Smooth muscle cell (in vitro differentiated cells): ENCODE measurements around the gene NOMO2. TPM values are rescaled to one million over a fixed set of nuclear protein-coding genes. Genes with fewer than 3 reads are reported as not detected.
A peak's percentile ranks its signal among the peaks of the same experiment; 100 is the strongest.
"Not testable (repeated sequence)": the region's sequence is repeated elsewhere in the genome, so short reads cannot be mapped to it uniquely, and the experiment has no call there.

ENCODE experiments used
- DNase-seq: peaks from one replicate; lab custom pipeline; 2025; ENCODE audit not compliant: unreplicated experiment; lab: John Stamatoyannopoulos, UW
- H2AFZ ChIP-seq: fragments of 200-600 bp; sonication (generic); 2 replicates; pipeline ENCODE4 v1.6.0; 2016; ENCODE audit warnings: antibody characterized with exemption, low read depth, mild to moderate bottlenecking
- H3F3A ChIP-seq: fragments of 200-600 bp; sonication (generic); 2 replicates; pipeline ENCODE4 v1.6.0; 2017; ENCODE audit warnings: antibody characterized with exemption, low read depth
- H3K27ac ChIP-seq: fragments of 200-600 bp; sonication (generic); 2 replicates; pipeline ENCODE4 v1.5.1; 2016; ENCODE audit warnings: low read depth, mild to moderate bottlenecking
- H3K27me3 ChIP-seq: fragments of 200-600 bp; sonication (generic); 2 replicates; pipeline ENCODE4 v1.6.1; 2016; ENCODE audit warnings: low read depth, mild to moderate bottlenecking
- H3K36me3 ChIP-seq: fragments of 200-600 bp; sonication (generic); 2 replicates; pipeline ENCODE4 v1.5.1; 2016; ENCODE audit warnings: low read depth
- H3K4me1 ChIP-seq: fragments of 200-600 bp; sonication (generic); 2 replicates; pipeline ENCODE4 v1.5.1; 2016; ENCODE audit warnings: low read depth
- H3K4me2 ChIP-seq: fragments of 200-600 bp; sonication (generic); 2 replicates; pipeline ENCODE4 v1.6.0; 2016; ENCODE audit warnings: mild to moderate bottlenecking
- H3K4me3 ChIP-seq: fragments of 200-600 bp; sonication (generic); 2 replicates; pipeline ENCODE4 v1.5.1; 2016; ENCODE audit warnings: mild to moderate bottlenecking
- H3K79me2 ChIP-seq: fragments of 200-600 bp; sonication (generic); 2 replicates; pipeline ENCODE4 v1.6.0; 2016; ENCODE audit warnings: low read depth, mild to moderate bottlenecking
- H3K9ac ChIP-seq: fragments of 200-600 bp; sonication (generic); 2 replicates; pipeline ENCODE4 v1.6.0; 2016; ENCODE audit warnings: low read depth
- H3K9me3 ChIP-seq: fragments of 200-600 bp; sonication (generic); replicated peaks from 2 replicates; pipeline ENCODE4 v1.5.1; 2016; ENCODE audit warnings: low read depth
- H4K20me1 ChIP-seq: fragments of 200-600 bp; sonication (generic); 2 replicates; pipeline ENCODE4 v1.6.0; 2016; ENCODE audit warnings: low read depth
- WGBS: methylation state at CpG from one replicate; pipeline ENCODE4 v1.1.7; 2016; ENCODE audit warnings: low lambda C conversion rate; 5-methylcytosine and 5-hydroxymethylcytosine counted together
- polyA plus RNA-seq: library from polyadenylated mRNA; unstranded; fragments of >200 nt; fragmentation: Nextera tagmentation; extraction: Ambion mirVana; gene quantifications from 2 replicates; pipeline ENCODE4 v1.2.1, GENCODE V29; 2016
- total RNA-seq: library from RNA; depleted of rRNA; stranded (reverse); fragments of >200 nt; gene quantifications from 2 replicates; pipeline ENCODE4 v1.2.3, GENCODE V29; 2014

Gene NOMO2
- total and polyA plus RNA-seq, 2 experiments from 2014 or later = 87.1 to 125 TPM

DNA sequence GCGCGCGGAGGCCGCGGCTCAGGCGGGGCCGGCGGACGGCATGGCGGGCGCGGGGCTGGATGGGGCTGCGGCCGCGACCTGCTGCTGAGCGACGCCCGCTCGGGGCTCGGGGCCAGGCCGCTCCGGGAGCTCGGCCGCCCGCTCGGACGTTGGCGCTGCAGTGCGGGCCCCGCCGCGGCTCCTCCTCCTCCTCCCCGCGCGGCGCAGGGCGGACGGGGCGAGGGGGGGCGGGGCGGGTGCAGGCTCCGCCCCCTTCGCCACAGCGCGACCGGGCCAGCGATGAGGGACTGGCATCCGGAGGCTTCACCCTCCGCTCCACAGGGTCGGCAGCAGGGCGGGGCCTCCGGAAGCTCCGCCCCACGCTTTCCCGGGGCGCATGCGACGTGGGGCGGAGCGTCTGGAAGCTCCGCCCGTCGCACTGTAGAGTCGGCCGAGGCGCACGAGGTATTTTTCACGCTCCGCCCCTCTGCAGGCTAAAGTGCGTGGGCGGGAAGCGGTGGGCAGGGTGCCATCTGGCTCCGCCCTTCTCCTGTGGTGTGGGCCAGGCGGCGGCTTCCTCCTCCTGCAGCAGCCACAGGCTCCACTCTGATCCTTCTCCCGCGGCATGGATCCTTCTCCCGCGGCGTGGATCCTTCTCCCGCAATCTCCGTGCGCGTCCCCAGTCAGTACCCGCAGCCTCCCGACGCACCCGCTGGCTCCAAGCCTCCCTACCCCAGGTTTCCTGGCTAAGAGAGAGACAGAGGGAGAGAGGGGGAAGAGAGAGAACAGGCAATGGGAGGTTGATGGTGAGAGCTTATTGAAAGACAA is 159.8 kb downstream of the NOMO2 start:
- H3K4me3 ChIP-seq, H3K36me3 ChIP-seq, H3K79me2 ChIP-seq, H3K9ac ChIP-seq, H3F3A ChIP-seq, H3K9me3 ChIP-seq, DNase-seq, H3K27ac ChIP-seq, H3K4me2 ChIP-seq, H3K4me1 ChIP-seq, H2AFZ ChIP-seq, H3K27me3 ChIP-seq, H4K20me1 ChIP-seq: not testable (repeated sequence)
- no CpG with 5 or more reads among the region's 88 CpGs for WGBS

DNA sequence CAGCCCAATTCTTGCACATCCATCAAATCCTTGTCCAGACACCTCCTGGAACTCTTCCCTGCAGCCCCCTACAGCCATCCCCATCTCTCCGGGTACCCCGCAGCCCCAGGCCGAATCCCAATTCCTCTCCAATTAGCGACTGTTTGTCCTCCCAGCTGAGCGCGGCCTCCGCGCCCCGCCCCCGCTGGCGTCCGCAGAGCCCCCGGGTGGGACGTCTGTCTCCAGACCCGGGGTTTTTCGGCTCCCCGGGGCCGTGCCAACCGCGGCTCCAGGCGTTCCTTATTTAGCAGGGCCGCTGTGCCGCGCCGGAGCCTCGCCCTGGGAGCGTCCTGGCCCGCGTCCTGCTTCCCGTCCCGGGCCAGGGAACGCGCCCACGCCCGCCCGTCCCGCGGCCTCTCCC is 160.7 kb downstream of the NOMO2 start:
- not testable (repeated sequence) for H3K36me3 ChIP-seq, H2AFZ ChIP-seq, H3K27ac ChIP-seq, H3K4me1 ChIP-seq, H3K9ac ChIP-seq, H4K20me1 ChIP-seq, H3F3A ChIP-seq, DNase-seq, H3K27me3 ChIP-seq, H3K79me2 ChIP-seq, H3K9me3 ChIP-seq
- Histone ChIP-seq H3K4me3 (peak overlapping the region; percentile 55), H3K4me2 (peak overlapping the region; percentile 74)
- under 1% methylated on average over 20 of the region's 38 CpGs for WGBS

DNA sequence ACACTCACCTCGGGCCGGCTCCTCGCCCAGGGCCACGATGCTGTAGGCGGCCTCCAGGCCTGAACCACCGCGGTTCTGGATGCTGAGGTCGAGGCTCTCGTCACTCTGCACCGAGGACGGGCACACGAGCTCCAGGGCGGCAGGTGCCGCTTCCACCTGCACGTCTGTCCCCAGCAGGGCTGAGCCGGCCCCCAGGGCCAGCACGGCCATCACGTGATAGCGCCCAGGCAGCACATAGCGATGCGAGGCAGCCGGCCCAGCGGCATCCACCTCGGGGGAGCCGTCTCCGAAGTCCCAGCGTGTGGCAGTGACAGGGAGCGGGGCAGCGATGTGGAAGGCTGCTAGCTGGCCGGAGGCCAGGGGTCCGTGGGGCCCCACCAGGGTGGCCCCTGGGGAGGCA is 167.5 kb downstream of the NOMO2 start:
- not testable (repeated sequence) for H3K79me2 ChIP-seq, H4K20me1 ChIP-seq, H3K9ac ChIP-seq, H2AFZ ChIP-seq, H3K27me3 ChIP-seq, H3K36me3 ChIP-seq, H3K4me1 ChIP-seq, H3F3A ChIP-seq, H3K27ac ChIP-seq, H3K9me3 ChIP-seq, H3K4me2 ChIP-seq, H3K4me3 ChIP-seq, DNase-seq
- WGBS = 91% methylated on average over 9 of the region's 31 CpGs

DNA sequence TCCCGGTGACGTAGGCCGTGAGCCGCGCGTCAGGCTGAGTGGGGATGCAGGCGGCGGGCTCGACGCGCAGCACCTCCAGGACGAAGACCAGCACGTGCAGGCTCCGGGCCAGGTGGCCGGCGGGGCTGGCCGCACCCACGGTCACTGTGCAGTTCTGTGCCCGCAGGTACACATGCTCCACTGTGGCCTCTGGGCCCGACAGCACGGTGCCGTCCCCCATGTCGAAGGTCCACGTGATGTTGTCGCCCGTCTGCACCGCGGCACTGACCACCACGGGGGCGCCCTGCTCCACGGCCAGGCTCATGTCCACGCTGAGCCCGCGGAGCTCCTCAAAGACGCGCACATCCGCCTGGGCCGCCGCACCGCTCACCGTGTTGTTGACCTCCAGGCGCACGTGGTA is 174.1 kb downstream of the NOMO2 start:
- H4K20me1 ChIP-seq, H3F3A ChIP-seq, H3K9ac ChIP-seq, H2AFZ ChIP-seq, H3K27me3 ChIP-seq, H3K36me3 ChIP-seq, DNase-seq, H3K9me3 ChIP-seq, H3K4me3 ChIP-seq, H3K4me2 ChIP-seq, H3K27ac ChIP-seq, H3K4me1 ChIP-seq, H3K79me2 ChIP-seq: not testable (repeated sequence)
- no CpG with 5 or more reads among the region's 43 CpGs for WGBS

DNA sequence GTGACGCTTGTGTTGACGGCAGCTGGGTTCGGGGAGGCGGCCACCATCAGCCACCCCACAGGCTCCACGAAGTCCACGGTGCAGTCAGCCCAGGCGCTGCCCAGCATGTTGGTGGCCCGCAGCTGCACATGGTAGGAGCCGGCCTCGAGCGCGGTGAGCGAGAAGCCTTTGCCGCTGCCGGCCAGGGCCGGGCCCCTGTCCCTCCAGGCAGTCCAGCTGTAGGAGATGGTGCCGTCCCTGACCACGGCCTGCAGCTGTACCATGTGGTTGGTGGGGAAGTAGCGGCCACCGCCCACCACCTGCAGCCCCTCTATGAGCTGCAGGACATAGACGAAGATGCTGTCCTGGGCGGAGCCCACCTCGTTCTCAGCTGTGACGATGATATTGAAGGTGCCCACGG is 175.4 kb downstream of the NOMO2 start:
- not testable (repeated sequence) for H3K36me3 ChIP-seq, H3F3A ChIP-seq, H3K27me3 ChIP-seq, H3K4me1 ChIP-seq, H2AFZ ChIP-seq, H3K9ac ChIP-seq, H3K4me2 ChIP-seq, DNase-seq, H3K4me3 ChIP-seq, H3K27ac ChIP-seq, H4K20me1 ChIP-seq, H3K9me3 ChIP-seq, H3K79me2 ChIP-seq
- 100% methylated on average over 11 of the region's 25 CpGs for WGBS

DNA sequence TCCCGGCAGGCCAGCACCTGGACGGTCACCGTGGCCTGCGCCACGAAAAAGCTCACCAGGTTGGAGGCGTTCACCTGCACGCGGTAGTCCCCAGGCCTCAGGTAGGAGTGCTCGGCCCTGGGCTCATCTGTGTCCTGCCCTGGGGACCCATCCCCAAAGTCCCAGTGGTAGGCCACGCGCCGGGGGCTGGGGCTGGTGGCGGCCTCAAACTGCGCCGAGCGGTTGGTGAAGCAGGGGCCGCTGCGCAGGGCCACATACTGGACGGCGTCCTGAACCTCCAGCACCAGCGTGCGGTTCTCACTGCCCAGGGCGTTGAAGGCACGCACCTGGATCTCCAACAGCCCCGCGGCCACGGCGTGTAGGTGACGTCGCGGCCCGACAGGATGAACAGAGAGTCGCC is 176.6 kb downstream of the NOMO2 start:
- H3K27me3 ChIP-seq, DNase-seq, H3K27ac ChIP-seq, H3K4me2 ChIP-seq, H3K79me2 ChIP-seq, H2AFZ ChIP-seq, H3F3A ChIP-seq, H3K36me3 ChIP-seq, H3K4me3 ChIP-seq, H3K9ac ChIP-seq, H3K4me1 ChIP-seq, H3K9me3 ChIP-seq, H4K20me1 ChIP-seq: not testable (repeated sequence)
- WGBS = 98% methylated on average over 7 of the region's 33 CpGs

DNA sequence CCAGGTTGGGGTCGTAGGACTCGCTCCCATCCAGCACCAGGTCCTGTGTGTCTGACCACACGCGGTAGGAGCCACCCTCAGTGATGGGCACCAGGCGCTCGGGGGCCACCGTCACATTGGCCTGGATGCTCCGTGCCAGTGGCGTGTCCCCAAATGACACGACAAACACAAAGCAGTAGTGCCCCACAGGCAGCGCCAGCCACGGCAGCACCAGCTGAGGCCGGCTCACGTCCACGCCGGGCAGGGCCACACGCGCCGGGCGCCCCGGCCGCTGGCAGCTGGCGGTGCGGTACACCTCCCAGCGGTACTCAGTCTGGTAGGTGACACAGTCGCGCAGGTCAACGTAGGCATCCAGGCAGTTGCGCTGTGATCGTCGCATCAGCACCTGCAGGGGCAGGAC is 177.0 kb downstream of the NOMO2 start:
- WGBS = no CpG with 5 or more reads among the region's 31 CpGs
- not testable (repeated sequence) for H3K9me3 ChIP-seq, H3K79me2 ChIP-seq, H3K4me1 ChIP-seq, H3K27me3 ChIP-seq, H3K36me3 ChIP-seq, H3F3A ChIP-seq, DNase-seq, H3K27ac ChIP-seq, H3K4me2 ChIP-seq, H4K20me1 ChIP-seq, H3K4me3 ChIP-seq, H2AFZ ChIP-seq, H3K9ac ChIP-seq

DNA sequence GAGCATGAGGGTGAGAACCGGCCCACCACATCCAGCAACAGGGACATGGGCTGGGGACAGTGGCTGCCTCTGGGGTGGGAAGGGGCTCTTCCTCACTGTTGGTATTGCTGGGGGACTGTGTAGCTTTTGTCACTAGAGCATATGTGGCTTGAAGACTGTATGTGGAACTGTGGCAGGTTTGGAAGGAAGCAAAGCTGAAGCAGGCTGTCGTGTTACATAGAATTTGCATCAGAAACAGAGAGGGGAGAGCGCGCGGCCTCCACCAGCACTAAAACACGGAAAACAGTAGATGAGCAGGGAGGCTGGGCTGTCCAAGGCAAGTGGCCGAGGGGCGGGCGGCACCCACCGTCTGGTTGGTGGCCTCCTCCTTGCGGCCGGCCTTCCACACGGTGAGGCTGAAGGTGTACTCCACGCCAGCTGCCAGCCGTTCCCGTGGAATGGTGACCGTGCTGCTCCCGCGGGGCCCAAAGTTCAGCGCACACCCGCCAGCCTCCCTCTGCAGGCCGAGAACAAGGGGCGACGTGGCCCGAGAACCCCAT is 177.7 kb downstream of the NOMO2 start:
- not testable (repeated sequence) for H2AFZ ChIP-seq
- WGBS = 89% methylated on average over 8 of the region's 25 CpGs

More for the DNA sequence above, 177.7 kb downstream of the NOMO2 start:
- H3F3A ChIP-seq, H3K4me2 ChIP-seq, H3K27me3 ChIP-seq, H3K4me3 ChIP-seq, H3K9ac ChIP-seq, H3K4me1 ChIP-seq, H3K79me2 ChIP-seq, H3K9me3 ChIP-seq, H4K20me1 ChIP-seq, H3K27ac ChIP-seq, H3K36me3 ChIP-seq, DNase-seq: not testable (repeated sequence)
